Hepatocyte (in vitro differentiated cells): ENCODE results near the gene RHCG. TPM values are rescaled to one million over a fixed set of nuclear protein-coding genes. Genes with fewer than 3 reads are reported as not detected.

Experiments used
- DNase-seq: peaks from one replicate; pipeline ENCODE4 v3.0.0-alpha.2; 2016; ENCODE audit warnings: low spot score
- H2AFZ ChIP-seq: fragments of 200-600 bp; sonication (generic); 2 replicates; pipeline ENCODE4 v1.6.0; 2016; ENCODE audit warnings: antibody characterized with exemption, mild to moderate bottlenecking
- H3K27ac ChIP-seq: fragments of 200-600 bp; sonication (generic); 2 replicates; pipeline ENCODE4 v1.5.1; 2016; ENCODE audit warnings: mild to moderate bottlenecking
- H3K27me3 ChIP-seq: fragments of 200-600 bp; sonication (generic); 2 replicates; pipeline ENCODE4 v1.6.1; 2016
- H3K36me3 ChIP-seq: fragments of 200-600 bp; sonication (generic); replicated peaks from 2 replicates; pipeline ENCODE4 v1.5.1; 2016; ENCODE audit warnings: low read depth; ENCODE audit not compliant: insufficient read depth
- H3K4me1 ChIP-seq: fragments of 200-600 bp; sonication (generic); 2 replicates; pipeline ENCODE4 v1.5.1; 2016; ENCODE audit warnings: mild to moderate bottlenecking, moderate library complexity; ENCODE audit not compliant: insufficient read depth
- H3K4me2 ChIP-seq: fragments of 200-600 bp; sonication (generic); 2 replicates; pipeline ENCODE4 v1.6.0; 2016
- H3K4me3 ChIP-seq: fragments of 200-600 bp; sonication (generic); 2 replicates; pipeline ENCODE4 v1.5.1; 2016; ENCODE audit warnings: mild to moderate bottlenecking
- H3K79me2 ChIP-seq: fragments of 200-600 bp; sonication (generic); 2 replicates; pipeline ENCODE4 v1.6.0; 2017; ENCODE audit warnings: mild to moderate bottlenecking
- H3K9me2 ChIP-seq: fragments of 200-600 bp; sonication (generic); replicated peaks from 2 replicates; pipeline ENCODE4 v1.6.0; 2017; ENCODE audit warnings: mild to moderate bottlenecking; ENCODE audit not compliant: insufficient read depth
- H3K9me3 ChIP-seq: fragments of 200-600 bp; sonication (generic); 2 replicates; pipeline ENCODE4 v1.5.1; 2016; ENCODE audit warnings: low read depth, mild to moderate bottlenecking
- H4K20me1 ChIP-seq: fragments of 200-600 bp; sonication (generic); 2 replicates; pipeline ENCODE4 v1.6.0; 2016; ENCODE audit warnings: mild to moderate bottlenecking; ENCODE audit not compliant: insufficient read depth, poor library complexity, severe bottlenecking
- EZH2 ChIP-seq: fragments of 200-600 bp; sonication (generic); IDR thresholded peaks from 2 replicates; pipeline ENCODE4 v1.6.1; 2016; ENCODE audit warnings: antibody characterized with exemption, mild to moderate bottlenecking, borderline replicate concordance
- EZH2phosphoT487 ChIP-seq: fragments of 200-600 bp; sonication (generic); IDR thresholded peaks from one replicate; pipeline ENCODE4 v1.6.1; 2018; ENCODE audit warnings: antibody characterized with exemption, mild to moderate bottlenecking, low read depth, moderate library complexity; ENCODE audit not compliant: unreplicated experiment, severe bottlenecking
- whole genome bisulfite sequencing: methylation state at CpG from one replicate; pipeline ENCODE4 v1.1.6; 2016; ENCODE audit warnings: low lambda C conversion rate; ENCODE audit errors: missing lambda C conversion rate; 5-methylcytosine and 5-hydroxymethylcytosine counted together
- polyA plus RNA-seq: library from polyadenylated mRNA; unstranded; fragments of >200 nt; fragmentation: Nextera tagmentation; extraction: Ambion mirVana; gene quantifications from 2 replicates; pipeline ENCODE4 v1.2.1, GENCODE V29; 2016
- total RNA-seq: library from RNA; depleted of rRNA; stranded (reverse); fragments of >200 nt; gene quantifications from 2 replicates; pipeline ENCODE4 v1.2.3, GENCODE V29; 2014
- TF ChIP-seq, protein P1 (sequence below): fragments of 200-600 bp; sonication (generic); IDR thresholded peaks from 2 replicates; pipeline ENCODE4 v1.5.1; 2016; ENCODE audit warnings: antibody characterized with exemption, mild to moderate bottlenecking; ENCODE audit not compliant: poor library complexity

RHCG gene
- total and polyA plus RNA-seq, 2 experiments from 2014 or later, result 1.1 to 1.7 TPM

- no peak overlapping the region for H2AFZ ChIP-seq
- H3K9me2 ChIP-seq, result no peaks in the 10 kb centered on the region
- H3K4me1 ChIP-seq, result no peaks in the 10 kb centered on the region
- no peak for DNase-seq
- H3K4me3 ChIP-seq, result no peak overlapping the region
- H3K79me2 ChIP-seq, result no peaks in the 10 kb centered on the region
- WGBS, result 82% methylated on average over 4 of the region's 4 CpGs
- no peaks in the 10 kb centered on the region for H4K20me1 ChIP-seq
- H3K27me3 ChIP-seq, result peaks cover 5% of the 10 kb centered on the region
- no peaks in the 10 kb centered on the region for H3K36me3 ChIP-seq
- H3K27ac ChIP-seq, result no peak overlapping the region
- H3K4me2 ChIP-seq, result no peak overlapping the region
- TF ChIP-seq EZH2phosphoT487 (no peak), EZH2 (no peak)
- TF ChIP-seq, protein P1, sequence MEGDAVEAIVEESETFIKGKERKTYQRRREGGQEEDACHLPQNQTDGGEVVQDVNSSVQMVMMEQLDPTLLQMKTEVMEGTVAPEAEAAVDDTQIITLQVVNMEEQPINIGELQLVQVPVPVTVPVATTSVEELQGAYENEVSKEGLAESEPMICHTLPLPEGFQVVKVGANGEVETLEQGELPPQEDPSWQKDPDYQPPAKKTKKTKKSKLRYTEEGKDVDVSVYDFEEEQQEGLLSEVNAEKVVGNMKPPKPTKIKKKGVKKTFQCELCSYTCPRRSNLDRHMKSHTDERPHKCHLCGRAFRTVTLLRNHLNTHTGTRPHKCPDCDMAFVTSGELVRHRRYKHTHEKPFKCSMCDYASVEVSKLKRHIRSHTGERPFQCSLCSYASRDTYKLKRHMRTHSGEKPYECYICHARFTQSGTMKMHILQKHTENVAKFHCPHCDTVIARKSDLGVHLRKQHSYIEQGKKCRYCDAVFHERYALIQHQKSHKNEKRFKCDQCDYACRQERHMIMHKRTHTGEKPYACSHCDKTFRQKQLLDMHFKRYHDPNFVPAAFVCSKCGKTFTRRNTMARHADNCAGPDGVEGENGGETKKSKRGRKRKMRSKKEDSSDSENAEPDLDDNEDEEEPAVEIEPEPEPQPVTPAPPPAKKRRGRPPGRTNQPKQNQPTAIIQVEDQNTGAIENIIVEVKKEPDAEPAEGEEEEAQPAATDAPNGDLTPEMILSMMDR, result no peak
- H3K9me3 ChIP-seq, result no peaks in the 10 kb centered on the region
These were observed 19.1 kb upstream of the RHCG start for GRCh38 chr15:89515477-89515876.

- Histone ChIP-seq H4K20me1 (no peaks in the 10 kb centered on the region), H2AFZ (no peak overlapping the region), H3K4me2 (no peak overlapping the region)
These were observed 18.4 kb upstream of the RHCG start for GRCh38 chr15:89514596-89515406.

GRCh38 chr15:89514186-89514585 is 17.8 kb upstream of the RHCG start:
- Histone ChIP-seq H3K4me1 (no peaks in the 10 kb centered on the region), H3K4me3 (no peak overlapping the region), H2AFZ (no peak overlapping the region), H3K9me2 (no peaks in the 10 kb centered on the region), H3K27me3 (peaks cover 5% of the 10 kb centered on the region), H3K79me2 (no peaks in the 10 kb centered on the region), H3K9me3 (no peaks in the 10 kb centered on the region), H4K20me1 (no peaks in the 10 kb centered on the region), H3K27ac (no peak overlapping the region), H3K4me2 (no peak overlapping the region), H3K36me3 (no peaks in the 10 kb centered on the region)
- no peak for DNase-seq
- 84% methylated on average over 7 of the region's 7 CpGs for WGBS
- TF ChIP-seq EZH2phosphoT487, result no peak
- TF ChIP-seq EZH2, result no peak
- TF ChIP-seq, protein P1, result no peak

More at GRCh38 chr15:89514596-89515406, 18.4 kb upstream of the RHCG start:
- Histone ChIP-seq H3K4me1 (no peaks in the 10 kb centered on the region), H3K27ac (no peak overlapping the region), H3K36me3 (no peaks in the 10 kb centered on the region), H3K9me3 (no peaks in the 10 kb centered on the region), H3K4me3 (no peak overlapping the region), H3K79me2 (no peaks in the 10 kb centered on the region), H3K27me3 (peaks cover 5% of the 10 kb centered on the region), H3K9me2 (no peaks in the 10 kb centered on the region)
- WGBS, result 82% methylated on average over 6 of the region's 6 CpGs
- TF ChIP-seq EZH2phosphoT487 (no peak), EZH2 (no peak)
- TF ChIP-seq, protein P1, result no peak
- no peak for DNase-seq
